Stomach (tissue), 9 donors: ENCODE results near the gene HELZ. TPM values are rescaled to one million over a fixed set of nuclear protein-coding genes. Genes with fewer than 3 reads are reported as not detected.
"Not testable (repeated sequence)": the region's sequence is repeated elsewhere in the genome, so short reads cannot be mapped to it uniquely, and the experiment has no call there.

Source experiments
- DNase-seq, 2 donors: peaks; one replicate each; pipeline versions ENCODE4 v3.0.0 to v3.0.0-alpha.2; 2013 to 2019
- H3K27ac ChIP-seq, 5 donors: fragments of 200-600 bp in 4 of 5; sonication (generic) in 4 of 5; one replicate each; pipeline ENCODE4 v1.5.1; 2013 to 2019; ENCODE audit warnings: mild to moderate bottlenecking in 1 of 5, moderate library complexity in 1 of 5
- H3K27me3 ChIP-seq, 3 donors: fragments of 200-600 bp; sonication (generic); one replicate each; pipeline ENCODE4 v1.5.1; 2017 to 2019; ENCODE audit warnings: mixed run types in 1 of 3
- H3K36me3 ChIP-seq, 4 donors: fragments of 200-600 bp; sonication (generic); 1 replicate in 3 of 4; 2 replicates in 1 of 4; pipeline ENCODE4 v1.5.1; 2016 to 2019
- H3K4me1 ChIP-seq, 4 donors: fragments of 200-600 bp; sonication (generic); one replicate each; pipeline ENCODE4 v1.5.1; 2016 to 2019
- H3K4me3 ChIP-seq, 4 donors: fragments of 200-600 bp; sonication (generic) in 3 of 4; one replicate each; pipeline ENCODE4 v1.5.1; 2016 to 2019; ENCODE audit warnings: mild to moderate bottlenecking in 1 of 4
- H3K9me3 ChIP-seq, 4 donors: fragments of 200-600 bp; sonication (generic); one replicate each; pipeline ENCODE4 v1.5.1; 2016 to 2019
- EP300 ChIP-seq: sonication (generic); formaldehyde crosslinking; IDR thresholded peaks from one replicate; pipeline ENCODE4 v1.6.1; 2017; ENCODE audit warnings: antibody characterized with exemption
- POLR2A ChIP-seq, 4 donors: fragments of 450-650 bp; IDR thresholded peaks; one replicate each; pipeline ENCODE4 v1.6.1; 2016; ENCODE audit warnings: antibody characterized with exemption in 4 of 4, control low read depth in 2 of 4, mild to moderate bottlenecking in 1 of 4, moderate library complexity in 1 of 4
- POLR2AphosphoS5 ChIP-seq, 3 donors: sonication (generic); formaldehyde crosslinking; IDR thresholded peaks; one replicate each; pipeline ENCODE4 v1.6.1; 2016; ENCODE audit warnings: antibody characterized with exemption in 3 of 3
- WGBS, 5 donors: extraction: QIAGEN DNeasy Blood & Tissue Kit in 3 of 5; methylation state at CpG; one replicate each; pipeline versions ENCODE4 v1.1.5 to v1.1.7; 2013 to 2018; 5-methylcytosine and 5-hydroxymethylcytosine counted together
- intact Hi-C: fragments of 100-400 bp; cut with DNase I; formaldehyde crosslinking; loops from one replicate; pipeline ENCODE4 v1.15.1; 2023; ENCODE audit warnings: low total_unique reads
- polyA plus RNA-seq, 3 donors: library from polyadenylated mRNA; stranded (reverse); fragments of 200-250 nt; gene quantifications; one replicate each; pipeline ENCODE4 v1.2.3, GENCODE V29; 2013
- total RNA-seq, 5 donors: library from RNA; depleted of rRNA; stranded (reverse); fragments of >200 nt; gene quantifications; one replicate each; pipeline versions ENCODE4 v1.1.0 to v1.2.3, GENCODE V29; 2014 to 2016
- TF ChIP-seq, protein P1 (sequence below), 7 experiments: fragments of 450-650 bp in 4 of 7; fragments of 200-600 bp in 3 of 7; sonication (generic) in 3 of 7; IDR thresholded peaks; one replicate each; pipeline ENCODE4 v1.5.1; 2016 to 2019; ENCODE audit warnings: antibody characterized with exemption in 7 of 7, control low read depth in 2 of 7, mild to moderate bottlenecking in 1 of 7
- donor health status: healthy with polysubstance abuse.
- donor health status: Bipolar disorder and iron deficiency.
- donor health status: healthy.

HELZ gene
- total and polyA plus RNA-seq, 8 donors, result 2.1 to 218 (median 40.4) TPM

DNA sequence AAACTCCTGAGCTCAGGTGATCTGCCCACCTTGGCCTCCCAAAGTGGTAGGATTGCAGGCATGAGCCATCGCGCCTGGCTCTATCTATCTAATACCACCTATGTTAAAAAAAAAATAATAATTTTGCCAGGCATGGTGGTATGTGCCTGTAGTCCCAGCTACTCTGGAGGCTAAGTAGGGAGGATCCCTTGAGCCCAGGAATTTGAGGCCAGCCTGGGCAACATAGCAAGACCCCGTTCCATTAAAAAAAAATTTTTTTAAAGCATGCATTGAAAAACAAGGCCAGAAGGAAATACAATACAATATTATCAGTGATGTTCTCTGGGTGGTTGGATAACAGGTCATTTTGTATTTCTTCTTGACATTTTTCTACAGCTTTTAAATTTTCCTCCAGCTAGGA is 45.2 kb upstream of the HELZ start:
- WGBS, 5 donors, result 75 to 98% (median 93%) methylated on average over 3 of the region's 3 CpGs
- H3K9me3 ChIP-seq, result no peaks in the 10 kb centered on the region
- DNase-seq, result no peak
- no peaks in the 10 kb centered on the region for H3K27me3 ChIP-seq
- no peak overlapping the region for H3K27ac ChIP-seq
- no peak overlapping the region for H3K4me3 ChIP-seq
- intact Hi-C loops, result no loop called here
- peaks cover 7 to 39% (median 13%) of the 10 kb centered on the region in 4 donors for H3K4me1 ChIP-seq
- no peaks in the 10 kb centered on the region for H3K36me3 ChIP-seq
- TF ChIP-seq POLR2A (IDR thresholded peaks at IDR 0.05) (no peak), EP300 (no peak), POLR2AphosphoS5 (IDR thresholded peaks at IDR 0.05) (no peak)
- TF ChIP-seq, protein P1, sequence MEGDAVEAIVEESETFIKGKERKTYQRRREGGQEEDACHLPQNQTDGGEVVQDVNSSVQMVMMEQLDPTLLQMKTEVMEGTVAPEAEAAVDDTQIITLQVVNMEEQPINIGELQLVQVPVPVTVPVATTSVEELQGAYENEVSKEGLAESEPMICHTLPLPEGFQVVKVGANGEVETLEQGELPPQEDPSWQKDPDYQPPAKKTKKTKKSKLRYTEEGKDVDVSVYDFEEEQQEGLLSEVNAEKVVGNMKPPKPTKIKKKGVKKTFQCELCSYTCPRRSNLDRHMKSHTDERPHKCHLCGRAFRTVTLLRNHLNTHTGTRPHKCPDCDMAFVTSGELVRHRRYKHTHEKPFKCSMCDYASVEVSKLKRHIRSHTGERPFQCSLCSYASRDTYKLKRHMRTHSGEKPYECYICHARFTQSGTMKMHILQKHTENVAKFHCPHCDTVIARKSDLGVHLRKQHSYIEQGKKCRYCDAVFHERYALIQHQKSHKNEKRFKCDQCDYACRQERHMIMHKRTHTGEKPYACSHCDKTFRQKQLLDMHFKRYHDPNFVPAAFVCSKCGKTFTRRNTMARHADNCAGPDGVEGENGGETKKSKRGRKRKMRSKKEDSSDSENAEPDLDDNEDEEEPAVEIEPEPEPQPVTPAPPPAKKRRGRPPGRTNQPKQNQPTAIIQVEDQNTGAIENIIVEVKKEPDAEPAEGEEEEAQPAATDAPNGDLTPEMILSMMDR (IDR thresholded peaks at IDR 0.05), result no peak

DNA sequence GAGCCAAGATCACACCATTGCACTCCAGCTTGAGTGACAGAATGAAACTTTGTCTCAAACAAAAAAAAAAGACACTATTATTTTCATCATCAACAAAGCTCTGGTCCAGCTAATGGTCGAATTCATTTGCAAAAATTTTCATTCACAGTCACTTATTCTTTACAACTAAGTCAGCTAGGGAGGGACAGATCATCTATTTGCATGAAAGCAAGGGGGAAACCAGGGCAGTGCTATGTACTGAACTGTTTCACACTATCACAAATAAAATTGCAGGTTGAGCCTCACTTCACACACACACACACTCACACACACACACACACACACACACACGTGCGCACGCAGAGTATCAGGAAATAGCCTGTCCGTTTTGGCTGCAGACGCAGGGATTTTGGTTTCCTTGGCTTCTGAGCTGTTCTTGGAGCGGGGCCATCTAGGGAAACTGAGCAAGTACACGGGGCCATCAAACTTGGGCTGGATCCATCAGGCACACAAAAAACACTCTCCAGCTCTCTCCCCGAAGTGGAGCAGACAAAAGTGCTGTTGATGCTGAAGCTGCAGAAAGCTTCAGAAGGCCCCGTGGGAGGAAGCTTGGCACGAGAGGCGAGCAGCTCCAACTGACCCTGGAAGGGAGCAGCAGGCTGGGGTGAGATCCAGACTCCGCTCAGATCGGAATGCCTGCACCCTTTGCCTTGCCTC is 44.3 kb upstream of the HELZ start:
- peak; percentile 50 to 86 for DNase-seq
- intact Hi-C loops, result no loop called here
- Histone ChIP-seq H3K4me3 (peak overlapping the region in 1 of 4 donors; percentile 17), H3K27ac (peak overlapping the region in 2 of 5 donors; percentile 24 to 27), H3K27me3 (no peaks in the 10 kb centered on the region), H3K36me3 (no peaks in the 10 kb centered on the region), H3K9me3 (no peaks in the 10 kb centered on the region), H3K4me1 (peaks cover 7 to 38% (median 13%) of the 10 kb centered on the region in 4 donors)
- TF ChIP-seq, protein P1 (IDR thresholded peaks at IDR 0.05), result no peak
- no peak for TF ChIP-seq POLR2A (IDR thresholded peaks at IDR 0.05)
- no peak for TF ChIP-seq POLR2AphosphoS5 (IDR thresholded peaks at IDR 0.05)
- no peak for TF ChIP-seq EP300
- 7 to 17% (median 14%) methylated on average over 14 of the region's 14 CpGs for WGBS, 5 donors

DNA sequence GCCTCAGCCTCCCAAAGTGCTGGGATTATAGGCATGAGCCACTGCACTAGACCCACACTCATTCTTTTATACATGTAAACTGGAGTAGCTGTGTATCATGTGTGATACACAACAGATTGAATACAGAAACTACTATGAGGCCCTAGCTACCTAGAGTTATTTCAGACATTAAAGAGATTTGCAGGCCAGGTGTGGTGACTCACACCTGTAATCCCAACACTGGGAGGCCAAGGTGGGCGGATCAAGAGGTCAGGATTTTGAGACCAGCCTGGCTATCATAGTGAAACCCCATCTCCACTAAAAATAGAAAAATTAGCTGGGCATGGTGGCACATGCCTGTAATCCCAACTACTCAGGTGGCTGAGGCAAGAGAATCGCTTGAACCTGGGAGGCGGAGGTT is 41.8 kb upstream of the HELZ start:
- H3K27ac ChIP-seq, H3K27me3 ChIP-seq, H3K4me3 ChIP-seq, intact Hi-C loops, H3K9me3 ChIP-seq, H3K36me3 ChIP-seq, DNase-seq: not testable (repeated sequence)
- WGBS, 5 donors, result 70 to 96% (median 81%) methylated on average over 3 of the region's 3 CpGs
- peaks cover 7 to 27% (median 11%) of the 10 kb centered on the region in 4 donors for H3K4me1 ChIP-seq

DNA sequence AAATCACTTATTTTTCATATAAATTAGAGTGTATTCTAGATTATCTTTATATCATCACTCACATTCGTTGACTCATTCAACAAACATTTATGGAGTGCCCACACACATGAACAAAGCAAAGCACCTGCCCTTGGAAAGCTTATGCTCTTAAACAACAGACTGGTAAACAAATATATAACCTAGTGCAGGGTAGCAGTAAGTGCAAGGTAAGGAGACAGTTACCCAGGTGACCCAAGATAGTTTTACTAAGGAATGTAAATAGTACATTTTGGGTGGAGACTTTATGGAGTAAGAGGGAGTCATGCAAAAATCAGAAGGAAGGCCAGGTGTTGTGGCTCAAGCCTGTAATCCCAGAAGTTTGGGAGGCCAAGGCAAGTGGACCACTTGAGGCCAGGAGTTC is 40.4 kb upstream of the HELZ start:
- no peak for TF ChIP-seq POLR2A (IDR thresholded peaks at IDR 0.05)
- no peak for TF ChIP-seq EP300
- TF ChIP-seq, protein P1 (IDR thresholded peaks at IDR 0.05), result no peak
- no peak for TF ChIP-seq POLR2AphosphoS5 (IDR thresholded peaks at IDR 0.05)
- no peak overlapping the region for H3K27ac ChIP-seq
- no peak overlapping the region for H3K4me3 ChIP-seq
- H3K27me3 ChIP-seq, result no peaks in the 10 kb centered on the region
- intact Hi-C loops, result no loop called here
- 64 to 79% (median 66%) methylated on average over 1 of the region's 1 CpG for WGBS, 5 donors
- H3K9me3 ChIP-seq, result no peaks in the 10 kb centered on the region
- no peaks in the 10 kb centered on the region for H3K36me3 ChIP-seq
- no peak for DNase-seq
- H3K4me1 ChIP-seq, result peaks cover 7 to 21% (median 11%) of the 10 kb centered on the region in 4 donors
